GM19099 (cell line): ENCODE results near the gene PNPLA2.
A peak's percentile ranks its signal among the peaks of the same experiment; 100 is the strongest.

Source experiments
- POLR2A ChIP-seq: IDR thresholded peaks from 3 replicates; pipeline ENCODE4 v1.6.1; 2011; ENCODE audit warnings: low read depth; ENCODE audit not compliant: insufficient read length; ENCODE audit errors: extremely low read depth

PNPLA2 gene, protein sequence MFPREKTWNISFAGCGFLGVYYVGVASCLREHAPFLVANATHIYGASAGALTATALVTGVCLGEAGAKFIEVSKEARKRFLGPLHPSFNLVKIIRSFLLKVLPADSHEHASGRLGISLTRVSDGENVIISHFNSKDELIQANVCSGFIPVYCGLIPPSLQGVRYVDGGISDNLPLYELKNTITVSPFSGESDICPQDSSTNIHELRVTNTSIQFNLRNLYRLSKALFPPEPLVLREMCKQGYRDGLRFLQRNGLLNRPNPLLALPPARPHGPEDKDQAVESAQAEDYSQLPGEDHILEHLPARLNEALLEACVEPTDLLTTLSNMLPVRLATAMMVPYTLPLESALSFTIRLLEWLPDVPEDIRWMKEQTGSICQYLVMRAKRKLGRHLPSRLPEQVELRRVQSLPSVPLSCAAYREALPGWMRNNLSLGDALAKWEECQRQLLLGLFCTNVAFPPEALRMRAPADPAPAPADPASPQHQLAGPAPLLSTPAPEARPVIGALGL

DNA sequence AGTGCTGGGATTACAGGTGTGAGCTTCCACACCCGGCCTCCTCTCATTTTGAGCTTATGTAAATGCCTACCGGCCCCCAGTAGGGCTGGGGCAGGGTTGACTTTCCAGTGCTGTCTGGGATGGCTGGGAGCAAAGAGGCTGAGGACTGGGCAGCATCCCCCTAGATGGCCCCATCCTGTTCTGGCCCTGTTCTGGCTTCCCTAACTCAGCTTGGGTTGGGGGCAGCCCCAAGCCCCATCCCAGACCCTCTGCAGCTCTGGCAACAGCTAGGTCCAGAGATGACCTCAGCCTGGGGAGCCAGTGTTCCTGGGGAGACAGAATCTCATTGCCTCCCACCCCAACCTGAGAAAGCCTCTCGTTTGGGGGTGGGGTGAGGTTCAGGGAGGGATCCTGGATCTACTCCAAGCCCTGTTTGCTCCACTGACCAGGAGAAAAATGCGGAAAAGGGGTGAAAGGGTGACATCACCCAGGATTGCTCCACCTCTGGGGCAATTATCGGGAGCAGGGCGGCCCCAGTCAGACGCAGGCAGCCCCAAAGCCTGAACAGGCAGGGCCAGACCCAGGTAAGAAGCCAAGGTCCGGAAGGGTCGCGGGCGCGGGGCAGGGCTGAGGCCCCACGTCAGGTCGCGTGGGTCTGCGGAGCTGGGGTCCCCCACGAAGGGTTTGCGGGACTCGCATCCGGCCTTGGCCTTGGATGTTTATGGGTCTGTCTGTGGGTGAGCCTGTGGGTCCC lies at the start of gene PNPLA2:
Gene PNPLA2, plus strand, starts transcription at position 519 of the 733 bp plus-strand sequence. CDS start 805 bp downstream, outside the sequence.
- no peak for TF ChIP-seq POLR2A

DNA sequence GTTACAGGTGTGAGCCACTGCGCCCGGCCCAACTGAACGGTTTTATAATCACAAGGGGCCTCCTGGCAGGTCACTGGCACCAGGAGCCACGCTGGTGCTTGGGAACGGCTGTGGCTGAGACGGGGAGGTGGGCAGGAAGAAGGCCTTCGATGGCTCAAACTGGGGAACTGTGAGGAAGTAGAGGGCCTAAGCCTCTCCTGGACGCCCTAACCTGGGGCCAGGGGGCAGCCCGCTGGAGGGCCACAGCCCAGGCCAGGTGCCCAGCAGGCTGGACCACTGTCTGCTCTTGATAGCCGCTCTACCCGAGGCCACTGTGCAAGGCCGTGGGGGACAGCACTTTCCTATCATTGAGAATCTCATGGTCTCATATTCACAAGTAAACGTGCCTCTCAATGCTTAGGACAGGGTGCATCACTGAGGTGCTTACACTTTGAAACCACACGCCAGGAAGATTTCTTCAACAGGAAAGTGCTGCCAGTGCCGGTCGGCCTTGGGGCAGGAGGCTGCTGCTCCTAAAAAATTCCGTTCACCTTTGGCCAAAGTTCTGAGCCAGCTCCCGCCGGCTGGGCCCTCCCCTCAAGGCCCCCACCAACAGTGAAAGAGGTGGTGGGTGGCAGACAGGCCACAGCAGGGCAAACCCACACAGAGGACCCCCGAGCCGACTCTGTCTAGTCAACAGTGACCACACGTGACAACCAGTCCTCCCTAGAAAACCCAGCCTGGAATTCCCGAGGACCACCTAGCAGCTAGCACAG lies 48.6 kb upstream of the PNPLA2 start:
- TF ChIP-seq POLR2A = no peak

DNA sequence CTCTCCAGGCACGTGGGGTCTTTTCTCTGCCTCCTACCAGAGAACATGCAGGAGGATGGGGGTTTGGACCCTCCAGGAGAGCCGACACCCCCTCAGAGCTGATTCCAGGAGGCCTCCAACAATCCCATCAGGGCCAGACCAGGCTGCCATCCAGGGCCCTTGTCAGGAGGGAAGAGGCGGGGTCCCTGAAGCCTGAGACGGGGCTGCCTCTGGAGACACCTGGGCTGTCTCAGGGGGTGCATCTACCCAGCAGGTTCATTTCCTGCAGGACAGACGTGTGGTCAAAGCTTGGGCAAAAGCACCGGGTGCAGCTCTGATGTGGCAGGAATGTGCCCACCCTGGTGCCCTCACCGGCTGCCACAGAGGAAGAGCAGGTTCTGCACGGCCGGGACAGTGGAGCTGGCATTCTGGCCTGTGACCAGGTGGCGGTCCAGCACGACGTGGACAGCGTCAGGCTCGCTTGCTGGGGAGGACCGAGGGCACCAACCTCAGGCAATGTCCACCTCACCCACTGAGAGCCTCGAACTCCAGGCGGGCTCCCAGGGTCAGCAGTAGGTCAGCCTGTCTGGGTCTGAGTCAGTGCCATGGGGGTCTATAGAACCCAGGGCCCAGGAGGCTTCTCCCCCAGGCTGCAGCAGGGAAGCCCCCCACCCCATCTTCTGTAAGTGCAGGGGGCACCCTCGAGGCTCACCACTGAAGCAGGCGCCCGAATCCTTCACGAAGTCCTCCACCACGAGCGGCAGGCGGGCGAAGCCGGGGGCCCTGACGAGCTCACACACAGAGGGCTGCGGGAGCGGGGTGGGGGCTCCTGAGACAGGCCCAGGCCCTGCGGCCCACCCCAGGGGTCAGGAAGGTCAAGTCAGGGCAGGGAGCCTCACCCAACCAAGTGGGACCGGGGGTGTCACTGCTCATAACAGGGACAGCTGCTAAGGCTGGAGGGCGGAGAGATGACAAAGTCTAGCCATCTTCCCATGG lies 47.8 kb upstream of the PNPLA2 start:
- no peak for TF ChIP-seq POLR2A

DNA sequence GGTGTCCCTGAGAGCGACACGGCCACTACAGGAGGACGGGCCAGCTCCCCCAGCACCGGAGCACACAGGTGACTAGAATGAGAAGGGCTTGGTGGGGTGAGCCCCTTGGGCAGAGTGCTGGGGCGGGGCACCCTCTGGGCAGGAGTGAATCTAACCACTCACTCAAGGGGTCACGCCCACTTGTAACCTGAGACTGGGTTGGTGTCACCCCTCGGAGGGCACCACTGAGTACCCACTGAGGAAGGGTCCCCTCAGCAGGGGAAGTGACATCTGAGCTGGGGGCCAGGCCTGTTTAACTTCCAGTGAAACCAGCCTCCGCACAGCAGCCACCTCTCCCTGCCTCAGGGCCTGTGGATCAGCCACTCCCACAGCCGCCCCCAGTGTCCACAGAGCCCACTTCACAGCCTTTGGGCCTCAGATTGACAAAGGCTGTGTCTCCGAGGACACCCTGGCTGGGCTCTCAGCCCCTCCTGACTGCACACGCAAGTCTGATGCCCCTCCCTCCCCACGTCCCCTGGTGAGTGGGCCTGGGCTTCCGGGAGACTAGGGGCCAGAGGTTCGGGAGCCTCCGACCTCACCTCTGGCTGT lies 47.0 kb upstream of the PNPLA2 start:
- no peak for TF ChIP-seq POLR2A

DNA sequence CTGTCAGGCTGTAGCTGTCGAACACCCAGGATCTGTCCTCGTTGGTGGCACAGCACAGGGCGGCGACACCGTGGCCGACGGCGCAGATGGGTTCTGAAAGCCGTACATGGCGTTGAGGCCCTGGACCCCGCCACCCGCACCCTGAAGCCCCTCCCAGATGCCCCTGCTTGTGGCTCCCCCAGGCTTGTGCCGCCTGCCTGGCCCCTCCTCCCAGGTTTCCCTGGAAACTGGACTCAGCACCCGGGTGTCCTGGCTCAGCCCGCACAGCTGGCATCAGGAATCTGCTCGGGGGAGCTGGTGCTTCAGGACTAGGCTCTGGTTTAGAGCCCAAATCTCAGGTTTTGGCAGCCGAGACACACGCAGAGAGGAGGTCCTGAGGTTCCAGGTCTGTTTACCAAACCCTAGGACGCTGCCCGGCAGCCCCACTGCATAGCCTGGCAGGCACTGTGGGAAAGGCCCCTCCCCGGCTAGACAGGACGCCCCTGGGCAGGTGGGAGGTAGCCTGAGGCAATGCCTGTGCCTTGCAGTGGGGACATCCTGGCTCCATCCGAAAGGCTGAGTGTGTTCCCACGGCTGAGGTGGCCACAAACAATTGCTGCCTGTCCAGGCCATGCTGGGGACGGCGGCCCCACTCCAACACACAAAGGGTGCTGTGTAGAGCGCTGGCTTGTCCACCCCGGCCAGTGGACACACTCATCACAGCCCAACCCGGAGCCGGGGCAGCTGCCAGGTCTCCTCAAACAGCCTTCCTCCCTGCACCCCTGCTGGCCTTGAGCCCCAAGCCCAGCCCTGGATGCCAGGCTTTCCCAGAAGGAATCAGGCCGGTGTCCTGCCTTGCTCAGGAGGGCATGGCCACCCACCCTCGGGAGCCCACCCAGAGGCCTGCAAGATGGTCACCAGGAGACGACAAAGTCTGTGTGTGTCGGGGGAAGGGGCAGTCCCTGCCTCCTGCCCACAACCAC lies 46.0 kb upstream of the PNPLA2 start:
- TF ChIP-seq POLR2A = no peak

DNA sequence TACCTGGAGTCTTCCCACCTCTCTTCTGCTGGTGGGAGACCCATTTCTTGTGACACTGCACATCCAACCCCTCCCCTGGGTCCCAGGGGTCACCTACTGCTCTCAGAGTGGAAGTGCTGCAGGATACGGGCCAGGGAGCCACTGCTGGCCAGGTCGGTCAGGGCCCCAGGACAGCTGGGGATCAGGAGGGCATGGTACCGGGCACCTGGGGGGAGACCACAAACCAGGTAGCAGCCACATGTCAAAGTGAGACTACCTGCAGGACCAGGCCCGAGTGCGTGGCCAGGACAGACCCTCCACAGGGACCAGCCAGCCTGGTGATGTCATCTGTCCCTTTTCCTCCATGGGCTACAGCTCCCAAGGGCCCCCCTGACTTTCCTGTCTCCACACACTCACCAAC lies 45.3 kb upstream of the PNPLA2 start:
- no peak for TF ChIP-seq POLR2A

DNA sequence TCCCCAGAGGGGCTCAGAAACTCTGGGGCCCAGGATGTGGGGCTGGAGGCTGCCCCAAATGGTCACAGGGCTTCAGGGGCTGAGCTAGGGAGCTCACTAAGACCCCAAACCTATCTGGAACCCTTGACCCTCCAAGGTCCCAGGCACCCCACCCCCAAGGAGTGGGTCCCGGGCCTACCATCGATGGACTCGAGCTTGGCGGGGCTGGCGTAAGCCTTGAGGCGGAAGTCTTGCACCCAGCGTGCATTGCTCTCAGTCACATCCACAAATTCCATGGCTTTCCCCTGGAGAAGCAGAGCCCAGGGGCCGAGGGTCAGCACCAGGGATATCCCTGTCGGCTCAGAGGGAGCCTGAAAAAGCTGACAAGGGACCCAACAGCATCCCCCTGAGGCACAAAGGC lies 44.9 kb upstream of the PNPLA2 start:
- no peak for TF ChIP-seq POLR2A

DNA sequence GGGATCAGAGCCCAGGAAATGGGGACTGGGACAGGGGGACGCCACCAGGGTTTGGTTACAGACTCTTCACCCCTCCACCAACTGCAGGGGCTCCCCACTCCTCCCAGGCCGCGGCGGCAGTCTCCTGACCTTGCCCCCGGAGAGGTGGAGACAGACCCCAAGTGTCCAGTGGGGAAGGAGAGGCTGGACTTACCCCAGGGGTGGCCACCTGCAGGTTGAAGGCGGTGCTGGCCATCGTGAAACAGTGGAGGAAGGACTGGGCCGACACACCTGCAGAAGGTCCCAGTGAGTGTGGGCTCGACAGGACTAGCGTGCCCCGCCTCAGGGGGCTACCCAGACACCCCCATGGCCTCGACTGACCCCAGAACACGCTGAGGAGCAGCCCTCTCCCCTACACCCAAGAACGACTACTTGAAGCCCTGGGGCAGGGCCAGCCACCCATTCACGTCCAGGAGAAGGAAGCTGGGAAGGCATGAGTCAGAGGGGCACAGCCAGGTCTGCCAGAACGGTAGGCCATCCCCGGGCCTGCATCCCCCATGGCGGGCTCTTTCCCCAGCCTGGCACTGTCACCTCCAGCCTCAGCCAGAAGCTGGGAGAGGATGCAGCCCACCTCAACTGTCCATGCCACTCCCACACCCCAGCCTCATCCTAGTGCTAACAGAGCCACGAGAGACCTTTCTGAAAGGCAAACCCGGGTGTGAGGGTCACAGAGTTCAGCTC lies 43.7 kb upstream of the PNPLA2 start:
- no peak for TF ChIP-seq POLR2A

DNA sequence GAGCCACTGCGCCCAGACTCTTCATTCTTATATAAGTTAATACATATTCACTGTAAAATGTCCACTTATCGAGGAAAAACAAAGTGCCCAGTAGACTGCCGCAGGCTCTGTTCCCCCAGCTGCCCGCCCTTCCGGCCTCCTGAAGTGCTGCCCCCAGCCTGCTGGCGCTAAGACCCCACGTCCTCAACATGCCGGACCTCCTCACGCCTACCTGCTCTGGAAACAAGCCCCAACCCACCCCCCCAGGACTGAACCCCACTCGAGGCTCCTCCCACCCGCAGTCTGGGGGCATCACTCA lies 42.5 kb upstream of the PNPLA2 start:
- no peak for TF ChIP-seq POLR2A

DNA sequence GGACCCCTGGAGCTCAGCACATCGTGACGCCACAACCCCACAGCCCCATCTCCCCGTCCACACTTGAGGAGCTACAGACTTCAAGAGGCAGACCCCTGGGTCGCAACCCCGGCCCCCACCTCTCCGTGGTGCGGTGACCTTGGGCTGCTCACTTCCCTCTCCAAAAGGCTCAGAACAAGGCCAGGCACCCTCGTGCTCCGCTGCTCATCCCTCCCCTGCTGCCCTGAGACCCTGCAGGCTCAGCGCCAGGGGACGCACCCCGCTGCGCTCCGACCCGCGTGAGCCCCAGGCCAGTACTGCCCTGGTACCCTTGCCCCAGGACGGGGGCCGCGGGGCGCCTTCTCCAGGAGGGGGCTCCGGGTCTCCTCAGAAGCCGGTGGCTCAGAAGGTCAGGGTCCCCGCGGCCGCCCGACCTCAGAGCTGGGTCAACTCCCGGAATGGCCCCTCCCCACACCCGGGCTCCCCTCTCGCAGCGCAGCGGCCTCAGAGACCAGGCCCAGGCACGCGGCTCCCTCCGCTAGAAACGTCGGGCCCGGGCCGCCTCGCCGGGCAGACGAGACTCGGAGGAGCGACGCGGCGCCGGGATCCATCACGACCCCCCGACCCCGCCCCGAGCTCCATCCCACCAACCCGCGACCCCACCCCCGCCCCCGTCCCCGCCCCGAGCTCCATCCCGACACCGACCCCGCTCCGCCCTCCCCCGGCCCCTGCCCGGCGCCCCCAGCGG lies 42.0 kb upstream of the PNPLA2 start:
- TF ChIP-seq POLR2A = peak; percentile 30
